GM12878 (cell line): ENCODE measurements around the gene RBM15B. TPM values are rescaled to one million over a fixed set of nuclear protein-coding genes. Genes with fewer than 3 reads are reported as not detected.

ENCODE experiments used
- ATAC-seq: fragments of 200-7000 bp; cut with Tn5 transposase; 3 replicates; pipeline ENCODE4 v1.9.1; 2020; ENCODE audit warnings: mild to moderate bottlenecking, moderate library complexity
- BruUV-seq: library from RNA; stranded (reverse); fragments of 400-500 nt; replicated peaks from 2 replicates; lab custom pipeline; 2021; lab: Mats Ljungman, UMichigan
- CTCF ChIA-PET: fragments of 300-600 bp; sonication (Branson Sonifier 250); formaldehyde crosslinking; extraction: SDS; loops from one replicate; lab custom pipeline; 2021; ENCODE audit warnings: inconsistent platforms; lab: Yijun Ruan, JAX
- POLR2A ChIA-PET: fragments of 350-600 bp; formaldehyde crosslinking; extraction: SDS; loops from one replicate; lab custom pipeline; 2021; ENCODE audit warnings: inconsistent platforms; lab: Charles Lee
- RAD21 ChIA-PET: fragments of 300-600 bp; sonication (Branson Sonifier 250); formaldehyde crosslinking; loops from one replicate; lab custom pipeline; 2023; ENCODE audit warnings: antibody characterized with exemption; ENCODE audit not compliant: unreplicated experiment; lab: Charles Lee
- SMC1A ChIA-PET: fragments of 300-600 bp; sonication (Branson Sonifier 250); formaldehyde crosslinking; loops from one replicate; lab custom pipeline; 2023; ENCODE audit not compliant: unreplicated experiment, uncharacterized antibody; lab: Charles Lee
- DNase-seq: peaks from one replicate; pipeline ENCODE4 v3.0.0-alpha.2; 2011; ENCODE audit warnings: low read depth, low spot score
- FAIRE-seq: peaks from 3 replicates; lab custom pipeline; 2011; peaks lifted over from hg19 to GRCh38; lab: Jason Lieb, UNC
- H2AFZ ChIP-seq: 2 replicates; pipeline ENCODE4 v1.6.0; 2011; ENCODE audit warnings: low read depth, low read length, control low read depth; ENCODE audit not compliant: control insufficient read depth
- H3K27ac ChIP-seq: 2 replicates; pipeline ENCODE4 v1.5.1; 2011; ENCODE audit warnings: control low read depth; ENCODE audit not compliant: control insufficient read depth, insufficient read depth
- H3K27me3 ChIP-seq, 2 experiments: replicated peaks in 1 of 2; 2 replicates each; pipeline versions ENCODE4 v1.6.0 to v1.6.1; 2011; ENCODE audit warnings: low read length in 1 of 2; ENCODE audit not compliant: control insufficient read depth in 2 of 2, insufficient read depth in 2 of 2
- H3K36me3 ChIP-seq, 2 experiments: 2 replicates each; pipeline ENCODE4 v1.5.1; 2011; ENCODE audit warnings: low read length in 1 of 2; ENCODE audit not compliant: control insufficient read depth in 2 of 2, insufficient read depth in 2 of 2
- H3K4me1 ChIP-seq: 2 replicates; pipeline ENCODE4 v1.6.1; 2011; ENCODE audit warnings: mild to moderate bottlenecking, low read length, moderate library complexity, mixed read lengths; ENCODE audit not compliant: control insufficient read depth, insufficient read depth
- H3K4me2 ChIP-seq: 2 replicates; pipeline ENCODE4 v1.6.0; 2011; ENCODE audit warnings: control low read depth; ENCODE audit not compliant: control insufficient read depth, insufficient read depth
- H3K4me3 ChIP-seq: fragments of 200-600 bp; sonication (generic); 2 replicates; pipeline ENCODE4 v1.5.1; 2016
- H3K79me2 ChIP-seq: 2 replicates; pipeline ENCODE4 v1.6.0; 2011; ENCODE audit warnings: low read length; ENCODE audit not compliant: control insufficient read depth, insufficient read depth
- H3K9ac ChIP-seq: 2 replicates; pipeline ENCODE4 v1.8.0; 2011; ENCODE audit warnings: low read length, control low read depth, mixed read lengths; ENCODE audit not compliant: control insufficient read depth, insufficient read depth
- H3K9me3 ChIP-seq: replicated peaks from 3 replicates; pipeline ENCODE4 v1.5.1; 2011; ENCODE audit warnings: mild to moderate bottlenecking, low read length; ENCODE audit not compliant: control insufficient read depth, insufficient read depth
- H4K20me1 ChIP-seq: 2 replicates; pipeline ENCODE4 v1.6.0; 2011; ENCODE audit not compliant: control insufficient read depth, insufficient read depth
- CBX5 ChIP-seq: sonication (generic); IDR thresholded peaks from 2 replicates; pipeline ENCODE4 v1.6.1; 2016; ENCODE audit warnings: low read depth, moderate library complexity, mild to moderate bottlenecking, inconsistent platforms
- E4F1 ChIP-seq: fragments of 450-650 bp; IDR thresholded peaks from 2 replicates; pipeline ENCODE4 v1.6.1; 2018; ENCODE audit warnings: borderline replicate concordance, mild to moderate bottlenecking; ENCODE audit not compliant: partially characterized antibody
- ETV6 ChIP-seq, 2 experiments: fragments of 450-650 bp in 1 of 2; IDR thresholded peaks in 1 of 2; conservative IDR thresholded peaks in 1 of 2; 2 replicates each; pipeline ENCODE4 v1.6.1; 2014; ENCODE audit warnings: antibody characterized with exemption in 1 of 2, borderline replicate concordance in 1 of 2, low read depth in 1 of 2, mild to moderate bottlenecking in 1 of 2, moderate library complexity in 1 of 2
- GATAD2B ChIP-seq: fragments of 450-650 bp; conservative IDR thresholded peaks from 2 replicates; pipeline ENCODE4 v1.6.1; 2017; ENCODE audit warnings: low read depth, mild to moderate bottlenecking, moderate library complexity
- IRF4 ChIP-seq: IDR thresholded peaks from 2 replicates; pipeline ENCODE4 v1.6.1; 2011; ENCODE audit warnings: low read depth, low read length
- PKNOX1 ChIP-seq: fragments of 450-650 bp; IDR thresholded peaks from 2 replicates; pipeline ENCODE4 v1.6.1; 2016; ENCODE audit warnings: mild to moderate bottlenecking
- TARDBP ChIP-seq: IDR thresholded peaks from 2 replicates; pipeline ENCODE4 v1.6.1; 2016; ENCODE audit warnings: borderline replicate concordance
- USF2 ChIP-seq: IDR thresholded peaks from 2 replicates; pipeline ENCODE4 v1.6.1; 2011; ENCODE audit warnings: low read depth, low read length, improper control_type of control experiment, borderline replicate concordance
- ZBTB40 ChIP-seq: fragments of 450-650 bp; IDR thresholded peaks from 2 replicates; pipeline ENCODE4 v1.6.1; 2016; ENCODE audit warnings: mild to moderate bottlenecking, moderate library complexity, borderline replicate concordance
- ZNF24 ChIP-seq: fragments of 450-650 bp; IDR thresholded peaks from 2 replicates; pipeline ENCODE4 v1.6.1; 2017; ENCODE audit warnings: antibody characterized with exemption, mild to moderate bottlenecking
- WGBS: methylation state at CpG from one replicate; pipeline ENCODE4 v1.1.6; 2016; ENCODE audit warnings: low lambda C conversion rate; ENCODE audit not compliant: insufficient replicate concordance, insufficient coverage; ENCODE audit errors: missing lambda C conversion rate; 5-methylcytosine and 5-hydroxymethylcytosine counted together
- in situ Hi-C: fragments of 300-500 bp; cut with MboI; formaldehyde crosslinking; loops from 9 replicates; pipeline ENCODE4 v1.14.3; 2018; ENCODE audit warnings: mixed read lengths
- intact Hi-C: fragments of 100-400 bp; cut with micrococcal nuclease; formaldehyde crosslinking; loops from one replicate; pipeline ENCODE4 v1.14.2; 2022; ENCODE audit not compliant: unreplicated experiment
- polyA plus RNA-seq, 11 experiments: library from polyadenylated mRNA; depleted of rRNA in 4 of 11; unstranded in 6 of 11; stranded (reverse) in 5 of 11; fragments of >200 nt; fragmentation: Nextera tagmentation in 4 of 11; fragmentation: Illumina TruSeq in 1 of 11; extraction: Ambion mirVana in 4 of 11; extraction: Trizol in 1 of 11; gene quantifications; 1 replicate in 1 of 11; 2 replicates in 10 of 11; pipeline versions ENCODE4 v1.2.1 to v1.2.3, GENCODE V29; 2011 to 2016; ENCODE audit warnings: inconsistent platforms in 2 of 11, missing spikeins in 2 of 11, low read depth in 1 of 11
- total RNA-seq, 4 experiments: library from RNA; depleted of rRNA in 3 of 4; stranded (reverse); fragments of >200 nt in 3 of 4; fragmentation: Illumina TruSeq in 1 of 4; extraction: Trizol in 1 of 4; gene quantifications; 2 replicates each; pipeline versions ENCODE4 v1.2.1 to v1.2.3, GENCODE V29; 2013 to 2021

The RBM15B gene
- total and polyA plus RNA-seq, 10 of the 15 experiments (the other 5 are each of a cell fraction or from before 2014, with no cell fraction given): 2.4 to 34.5 (median 19.1) TPM

GRCh38 chr3:51379746-51380455 lies 11.2 kb upstream of the RBM15B start (continued):
- TF ChIP-seq PKNOX1 (no peak), E4F1 (no peak)

GRCh38 chr3:51380601-51381332 lies 10.3 kb upstream of the RBM15B start:
- ATAC-seq (no peak), DNase-seq (no peak), FAIRE-seq (no peak)
- H4K20me1 ChIP-seq: no peaks in the 10 kb centered on the region
- ChIA-PET POLR2A (no interaction called here), SMC1A (no interaction called here), RAD21 (interaction anchor here (0.6 kb wide), 1 partner anchor 409 kb away, joined by 3 read pairs; no protein-coding TSS in a partner anchor), CTCF (no interaction called here)
- 92% methylated on average over 15 of the region's 15 CpGs for WGBS
- intact Hi-C loops: no loop called here
- BruUV-seq: no TSS peak
- no peak overlapping the region for H3K9ac ChIP-seq
- H3K9me3 ChIP-seq: no peaks in the 10 kb centered on the region
- no peak overlapping the region for H3K27ac ChIP-seq
- in situ Hi-C loops: loop anchor here (10.0 kb wide), 1 partner anchor 1026 kb away; the partner anchor contains the start of genes CYB561D2, NPRL2 and TMEM115
- peaks cover 9% of the 10 kb centered on the region for H3K4me1 ChIP-seq
- no peaks in the 10 kb centered on the region; a peak in 1 of 4 replicates for H3K27me3 ChIP-seq
- H3K79me2 ChIP-seq: peaks cover 25% of the 10 kb centered on the region
- no peak overlapping the region for H3K4me3 ChIP-seq
- H3K36me3 ChIP-seq: no peaks in the 10 kb centered on the region
- no peak overlapping the region for H3K4me2 ChIP-seq
- H2AFZ ChIP-seq: no peak overlapping the region
- no peak for TF ChIP-seq GATAD2B
- no peak for TF ChIP-seq CBX5
- no peak for TF ChIP-seq USF2
- no peak for TF ChIP-seq ZNF24
- no peak for TF ChIP-seq ETV6 (conservative IDR thresholded peaks at IDR 0.05 in 1 of 2, IDR thresholded peaks at IDR 0.05 in 1 of 2; ENCODE audit: borderline replicate concordance in 1 of 2, low read depth in 1 of 2)
- TF ChIP-seq ZBTB40: no peak
- no peak for TF ChIP-seq TARDBP
- TF ChIP-seq IRF4: no peak
